Tongue (tissue), 2 donors: ENCODE data around the gene ACIN1. TPM values are rescaled to one million over a fixed set of nuclear protein-coding genes. Genes with fewer than 3 reads are reported as not detected.

ENCODE experiments used
- DNase-seq: peaks from one replicate; pipeline ENCODE4 v3.0.0-alpha.2; 2015
- total RNA-seq: library from RNA; depleted of rRNA; stranded (reverse); fragments of >200 nt; gene quantifications from one replicate; pipeline ENCODE4 v1.2.3, GENCODE V29; 2014

The ACIN1 gene
- total RNA-seq, 1 donor from 2014 or later: 103 TPM

DNA sequence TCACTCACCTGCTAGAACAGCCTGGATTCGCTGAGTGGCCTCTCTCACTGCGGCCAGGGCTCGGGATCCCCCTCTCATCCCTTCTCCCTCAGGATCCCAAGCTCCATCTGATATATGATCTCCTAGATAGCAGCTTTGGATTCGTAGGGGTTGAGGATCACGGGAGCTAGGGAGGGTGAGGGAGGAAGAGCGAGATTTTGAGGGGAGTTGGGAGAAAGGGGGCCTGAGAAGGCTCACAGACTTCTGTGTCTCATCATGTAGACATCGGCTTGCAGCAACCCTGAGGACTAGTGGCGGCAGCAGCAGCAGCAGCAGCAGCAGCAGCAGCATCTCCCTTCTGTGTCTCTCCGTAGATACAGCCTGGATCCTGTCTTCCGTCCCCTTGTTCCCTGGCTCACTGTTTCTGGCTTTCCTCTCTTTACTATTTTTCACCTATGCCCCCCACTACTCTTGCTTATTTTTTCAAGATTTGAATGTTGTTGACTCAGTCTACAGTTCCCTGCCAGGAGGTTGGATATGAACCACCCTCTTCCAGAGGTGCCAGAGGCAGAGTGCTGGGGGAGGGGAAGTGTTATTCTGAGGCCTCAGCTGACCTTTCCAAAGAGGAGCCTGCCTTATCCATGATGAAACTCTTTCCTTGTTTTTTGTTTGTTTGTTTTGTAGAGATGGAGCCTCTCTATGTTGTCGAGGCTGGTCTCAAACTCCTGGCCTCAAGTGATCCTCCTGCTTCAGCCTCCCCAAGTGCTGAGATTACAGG is 9.8 kb upstream of the ACIN1 start, which contains the start of gene CIROP:
CIROP (minus strand) TSS at position 399 of the 757 bp plus-strand sequence; CDS start at position 330, 69 bp downstream.
- no peak for DNase-seq

DNA sequence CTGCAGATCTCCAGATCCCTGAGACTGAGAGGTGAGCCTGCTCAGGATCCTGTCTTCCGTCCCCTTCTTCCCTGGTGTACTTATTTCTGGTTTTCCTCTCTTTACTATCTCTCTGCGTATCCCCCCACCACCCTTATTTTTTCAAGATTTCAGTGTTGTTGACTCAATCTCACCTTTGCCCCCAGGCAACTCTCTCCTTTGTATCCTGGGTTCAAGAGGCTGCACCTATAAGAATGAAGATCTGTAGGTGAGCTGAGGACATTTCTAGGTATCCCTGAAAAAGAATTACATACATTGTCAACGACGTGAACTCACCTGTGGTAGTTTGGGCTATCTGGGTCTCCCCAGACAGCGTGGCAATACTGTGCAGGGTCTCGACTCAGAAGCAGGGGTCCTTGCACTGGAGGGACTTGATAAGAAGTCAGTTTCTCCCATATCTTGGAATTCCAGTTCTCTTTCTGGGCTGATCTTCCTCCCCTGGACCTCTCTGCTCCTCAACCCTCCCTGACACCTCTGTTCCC is 9.2 kb upstream of the ACIN1 start:
- no peak for DNase-seq

DNA sequence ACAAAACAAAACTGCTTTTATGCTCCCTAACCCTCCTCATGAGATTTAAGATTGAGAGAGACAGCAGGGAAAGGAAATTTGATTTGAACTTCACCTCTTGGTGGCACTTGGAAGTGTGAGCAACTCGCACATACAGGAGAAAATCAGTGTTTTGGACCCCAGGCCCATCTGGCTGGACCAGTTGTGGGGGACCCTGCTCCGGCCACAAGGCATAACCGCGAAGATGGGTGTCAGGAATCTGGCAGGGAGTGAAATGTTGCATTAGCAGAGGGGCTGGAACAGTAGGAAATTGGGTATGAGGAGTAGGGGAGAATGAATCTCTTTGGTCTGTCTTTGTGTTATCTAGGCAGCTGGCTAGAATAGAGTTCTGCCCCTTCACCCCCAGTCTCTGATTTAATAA is 8.6 kb upstream of the ACIN1 start:
- no peak for DNase-seq

- no peak for DNase-seq
Measured at GRCh38 chr14:23102801-23103200, 7.9 kb upstream of the ACIN1 start.

DNA sequence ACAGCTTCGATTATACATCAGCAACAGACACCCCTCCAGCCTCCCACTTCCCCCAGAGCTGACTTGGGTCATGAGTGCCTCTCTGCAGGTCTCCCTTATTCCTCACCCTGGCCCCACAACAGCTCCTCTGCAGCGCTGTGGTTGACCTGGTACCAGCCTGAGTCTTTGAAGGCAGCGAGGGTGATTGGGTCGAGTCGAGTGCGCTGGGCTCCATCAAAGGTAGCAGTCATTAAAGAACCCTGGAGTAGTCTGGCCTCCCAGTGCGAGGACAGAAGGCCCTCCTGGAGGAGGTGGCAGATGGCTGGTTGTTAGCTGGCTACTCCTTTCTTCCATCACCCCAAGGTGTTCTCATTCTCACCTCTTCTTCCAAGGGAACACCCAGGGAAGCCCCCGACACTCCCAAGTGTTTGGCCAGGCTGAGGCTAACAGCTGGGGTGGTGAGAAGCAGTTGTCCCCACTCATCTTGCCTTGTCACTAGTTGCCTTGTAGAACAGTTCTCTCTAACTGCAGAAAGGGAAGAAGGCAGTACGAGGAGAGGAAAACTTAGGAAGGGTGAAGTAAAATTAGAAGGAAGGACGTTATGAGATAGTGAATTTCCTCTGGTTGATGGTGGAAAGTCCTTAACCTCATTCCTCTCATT is 7.2 kb upstream of the ACIN1 start:
- DNase-seq: peak; percentile 35

DNA sequence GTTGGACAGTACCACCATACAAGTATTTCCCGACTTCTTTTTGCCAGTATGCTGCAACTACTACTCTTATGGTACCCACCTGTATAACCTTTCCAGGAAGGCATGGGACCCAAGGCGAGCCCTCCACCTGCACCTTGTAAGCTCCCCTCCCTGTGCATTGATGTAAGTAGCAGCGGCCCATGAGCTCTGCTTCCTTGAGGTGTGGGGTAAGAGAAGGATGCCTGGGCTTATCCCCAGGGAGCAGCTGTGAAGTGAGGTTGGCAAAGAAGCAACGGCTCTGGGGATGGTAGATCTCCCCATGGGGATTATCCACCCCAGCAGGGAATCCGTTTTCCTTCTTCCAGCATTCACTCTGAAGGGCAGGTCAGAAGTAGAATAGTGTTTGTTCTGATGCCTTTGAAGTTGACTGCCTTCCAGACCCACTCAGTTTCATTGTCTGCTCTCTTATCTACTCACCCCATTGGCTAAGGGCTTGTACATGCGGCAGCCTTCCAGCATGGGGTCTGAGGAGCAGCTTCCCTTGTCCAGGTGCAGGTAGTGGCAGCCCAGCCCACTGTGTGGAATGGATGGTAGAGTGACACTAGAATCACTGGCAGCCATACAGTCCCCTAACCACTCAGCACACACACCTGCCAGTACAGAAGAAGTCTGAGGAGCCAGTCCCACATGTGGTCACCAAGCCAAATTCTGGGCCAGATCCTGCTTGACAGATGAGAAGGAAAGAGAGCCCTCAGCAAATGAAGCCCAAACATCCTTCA is 6.5 kb upstream of the ACIN1 start:
- no peak for DNase-seq

DNA sequence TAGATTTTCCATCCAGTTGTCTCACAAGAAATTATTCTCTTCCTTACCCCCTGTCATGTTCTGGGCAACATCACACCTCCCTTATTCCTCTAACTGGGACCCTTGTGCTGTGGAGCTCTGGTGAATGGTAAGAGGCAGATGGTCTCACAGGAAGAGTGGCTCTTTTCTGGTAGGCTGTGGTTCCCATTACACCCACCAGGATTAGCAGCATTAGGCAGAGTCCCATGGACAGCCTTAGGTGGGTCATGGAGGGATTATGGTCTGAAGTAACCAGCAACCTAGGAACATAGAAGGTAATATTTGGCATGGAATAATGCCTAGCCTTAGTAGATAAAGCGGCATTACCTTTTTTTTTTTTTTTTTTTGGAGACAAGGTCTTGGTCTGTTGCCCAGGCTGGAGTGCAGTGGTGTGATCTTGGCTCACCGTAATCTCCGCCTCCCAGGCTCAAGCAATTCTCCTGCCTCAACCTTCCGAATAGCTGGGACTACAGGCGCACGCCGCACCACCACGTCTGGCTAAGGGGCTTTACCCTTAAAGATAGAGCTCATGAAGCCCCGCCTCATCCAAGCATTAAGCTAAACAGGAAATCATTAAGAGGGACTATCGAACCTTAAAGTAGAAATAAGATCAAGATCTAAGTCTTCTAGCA is 4.4 kb upstream of the ACIN1 start:
- no peak for DNase-seq

- DNase-seq: no peak
Measured at GRCh38 chr14:23097786-23098185, 2.9 kb upstream of the ACIN1 start.

DNA sequence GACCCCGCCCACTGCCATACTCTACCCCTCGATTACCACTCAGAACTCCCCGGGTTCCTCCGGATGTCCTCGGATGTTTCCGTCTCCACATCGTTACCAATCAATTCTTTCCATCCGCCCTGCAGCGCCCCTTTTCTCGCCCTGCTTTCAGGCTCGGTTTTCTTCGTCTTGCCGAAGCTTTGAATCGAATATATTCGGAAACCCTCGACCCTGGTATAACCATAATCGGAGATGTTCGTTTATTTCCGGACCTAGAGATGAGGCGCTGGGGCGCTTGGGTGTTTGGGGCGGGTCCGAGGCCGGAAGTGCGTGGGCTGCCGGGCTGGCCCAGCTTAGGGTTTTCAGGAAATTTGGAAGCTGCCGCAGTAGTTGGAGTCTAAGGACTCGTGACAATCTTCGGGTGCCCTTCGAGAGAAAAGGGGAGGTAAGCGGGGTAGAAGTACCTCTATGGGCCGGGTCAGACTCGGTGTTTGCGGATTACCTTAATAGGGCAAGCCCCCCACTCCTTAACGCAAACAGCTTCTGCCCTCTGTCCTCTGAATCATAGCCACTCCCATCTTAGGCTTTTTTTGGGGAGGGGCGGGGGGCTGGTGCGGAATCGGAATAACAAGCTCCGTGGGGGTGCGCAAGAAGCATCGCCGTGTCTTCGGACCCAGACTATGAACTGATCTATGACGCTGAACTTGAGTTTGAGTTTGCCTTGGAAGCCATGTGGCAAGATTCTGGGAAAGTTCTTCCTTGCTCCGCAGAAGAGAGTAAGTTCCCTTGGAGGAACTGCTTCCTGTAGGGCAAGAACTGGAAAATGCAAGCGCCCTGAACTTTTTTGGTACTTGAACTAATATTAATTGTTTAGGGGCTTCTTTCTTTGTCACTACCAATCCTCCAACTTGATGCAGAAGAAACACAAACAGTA is 516 bp upstream of the ACIN1 start, which contains the start of gene C14orf119:
C14orf119 (plus strand) TSS at position 310 of the 913 bp plus-strand sequence. CDS start 2,154 bp downstream, outside the sequence.
- peak; percentile 100 for DNase-seq

DNA sequence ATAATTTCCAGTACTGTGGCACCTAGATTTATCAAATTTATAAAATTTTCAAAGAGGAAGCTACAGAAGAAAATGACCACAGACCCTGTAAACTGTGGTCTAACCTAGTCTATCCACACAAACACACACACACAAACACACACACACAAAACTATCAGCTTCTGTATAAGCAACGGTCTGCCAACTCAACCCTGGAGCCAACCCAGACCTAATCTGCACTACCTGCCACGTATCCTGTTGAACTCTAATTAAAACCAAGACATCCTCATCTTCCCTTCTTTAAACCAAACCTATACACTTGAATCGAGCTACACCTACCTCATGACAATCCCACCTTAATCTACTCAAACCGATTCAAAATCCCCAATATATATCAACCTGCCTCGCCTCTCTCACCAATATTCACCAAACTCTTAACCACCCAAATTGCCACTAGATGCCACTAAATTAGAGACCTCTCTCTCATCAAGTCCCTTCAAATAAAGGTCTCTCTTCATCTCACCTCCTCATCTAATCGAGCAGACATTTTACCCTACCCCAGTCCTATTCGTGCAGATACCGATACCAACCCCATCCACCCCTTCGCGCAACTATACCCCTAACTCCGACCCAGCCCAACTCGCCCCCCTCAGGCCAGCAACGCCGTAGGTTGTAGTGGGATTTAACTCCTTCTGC is 808 bp downstream of the ACIN1 start:
- no peak for DNase-seq

DNA sequence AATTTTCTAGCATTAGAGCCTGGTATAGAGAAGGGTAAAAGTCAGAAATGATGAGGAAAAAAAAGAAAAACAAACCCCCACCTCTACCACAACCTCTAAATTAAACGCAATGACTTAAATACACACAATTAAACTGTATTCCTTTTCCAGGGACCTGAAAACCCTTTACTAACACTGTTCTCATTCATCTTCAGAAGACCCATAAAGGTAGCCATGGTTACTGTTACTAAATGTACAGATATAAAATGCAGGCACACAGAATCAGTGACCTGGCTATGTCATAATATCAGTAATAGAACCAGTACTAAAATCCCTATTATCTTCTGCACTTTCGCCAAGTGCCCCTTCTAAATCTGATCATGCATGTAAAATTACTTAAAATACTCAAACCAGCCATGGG is 1.4 kb downstream of the ACIN1 start:
- no peak for DNase-seq

DNA sequence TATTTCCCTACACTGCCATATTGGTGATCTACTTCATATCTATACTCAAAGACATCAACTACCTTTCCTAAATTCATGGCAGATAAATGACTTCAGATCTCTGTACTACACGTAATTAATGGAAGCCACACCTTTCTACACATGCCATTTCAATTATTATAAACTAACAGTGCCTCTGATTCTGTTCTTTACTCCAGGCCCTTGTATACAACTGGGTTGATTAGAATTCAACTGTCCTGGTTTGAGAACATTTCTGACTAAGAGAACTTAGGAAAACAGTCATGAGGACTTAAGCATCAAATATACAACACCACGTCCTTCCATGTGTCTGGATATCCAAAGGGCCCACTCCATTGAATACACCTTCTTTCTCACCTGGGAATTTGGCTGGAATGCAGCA is 1.8 kb downstream of the ACIN1 start:
- DNase-seq: no peak

DNA sequence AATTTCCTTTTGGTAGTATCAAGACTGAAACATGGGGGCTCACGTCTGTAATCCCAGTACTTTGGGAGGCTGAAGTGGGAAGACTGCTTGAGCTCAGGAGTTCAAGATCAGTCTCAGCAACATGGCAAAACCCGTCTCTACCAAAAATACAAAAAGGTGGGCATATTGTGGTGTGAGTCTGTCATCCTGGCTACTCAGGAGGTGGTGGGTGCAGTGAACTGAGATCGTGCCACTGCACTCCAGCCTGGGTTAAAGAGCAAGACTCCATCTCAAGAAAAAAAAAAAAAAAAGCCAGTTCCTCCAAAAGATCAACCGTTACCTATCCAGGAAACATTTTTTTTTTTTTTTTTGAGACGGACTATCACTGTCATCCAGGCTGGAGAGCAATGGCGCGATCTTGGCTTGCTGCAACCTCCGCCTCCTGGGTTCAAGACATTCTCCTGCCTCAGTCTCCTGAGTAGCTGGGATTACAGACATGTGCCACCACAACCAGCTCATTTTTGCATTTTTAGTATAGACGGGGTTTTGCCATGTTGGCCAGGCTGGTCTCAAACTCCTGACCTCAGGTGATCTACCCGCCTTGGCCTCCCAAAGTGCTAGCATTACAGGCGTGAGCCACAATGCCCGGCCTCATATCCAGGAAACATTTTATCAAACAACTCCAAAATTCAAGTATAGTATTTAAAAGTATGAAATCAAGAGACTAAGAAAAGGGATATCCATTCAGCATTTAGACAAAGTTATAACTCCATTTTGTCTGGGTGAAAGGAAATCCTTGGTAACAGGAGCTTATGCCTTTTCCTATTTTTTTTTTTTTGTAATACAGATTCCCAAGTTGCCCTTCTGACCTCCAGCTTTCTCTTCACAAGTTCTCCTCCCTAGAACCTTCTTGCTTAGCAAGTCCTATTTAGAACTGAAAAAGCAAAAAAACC is 3.4 kb downstream of the ACIN1 start:
- DNase-seq: no peak

DNA sequence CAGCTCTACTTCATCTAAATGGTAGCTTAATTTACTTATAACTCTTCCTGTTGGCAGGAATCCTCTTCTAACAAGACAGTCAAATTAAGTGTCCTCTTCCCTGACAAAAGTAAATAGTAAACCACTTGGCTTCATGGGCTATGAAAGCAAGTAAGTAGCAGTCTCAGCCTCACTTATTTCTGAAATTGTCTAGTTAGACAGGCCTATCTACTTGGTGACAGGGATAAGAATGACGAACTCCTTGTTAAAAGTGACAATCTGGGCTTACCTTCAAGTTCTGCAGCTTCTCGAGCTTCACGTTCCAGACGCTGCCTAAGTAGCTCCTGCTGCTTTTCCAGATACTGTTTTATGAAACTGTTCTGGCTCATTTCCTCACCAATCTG is 4.7 kb downstream of the ACIN1 start:
- no peak for DNase-seq

- DNase-seq: no peak
Measured at GRCh38 chr14:23089498-23090253, 5.3 kb downstream of the ACIN1 start.

GRCh38 chr14:23086565-23086964 is 8.4 kb downstream of the ACIN1 start:
- DNase-seq: no peak

DNA sequence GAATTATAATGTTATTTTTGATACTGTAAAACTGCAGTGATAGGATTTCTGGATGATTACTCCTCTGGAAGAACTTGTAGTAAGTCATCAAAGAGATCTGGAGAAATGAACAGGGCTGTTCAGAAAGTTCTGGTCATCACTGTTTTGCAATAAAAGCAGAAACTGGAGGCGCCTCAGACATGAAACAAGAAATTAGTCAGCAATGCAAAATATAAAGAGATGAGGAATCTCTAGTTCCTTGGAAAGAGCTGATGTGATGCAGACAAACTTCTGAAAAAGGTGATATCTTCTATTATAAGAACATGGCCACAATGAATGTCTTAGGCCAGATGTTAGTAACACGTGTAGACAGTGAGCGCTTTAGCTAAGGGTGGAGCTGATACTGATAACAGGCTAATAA is 9.5 kb downstream of the ACIN1 start:
- no peak for DNase-seq

- no peak for DNase-seq
Measured at GRCh38 chr14:23080474-23080873, 14.5 kb downstream of the ACIN1 start.

DNA sequence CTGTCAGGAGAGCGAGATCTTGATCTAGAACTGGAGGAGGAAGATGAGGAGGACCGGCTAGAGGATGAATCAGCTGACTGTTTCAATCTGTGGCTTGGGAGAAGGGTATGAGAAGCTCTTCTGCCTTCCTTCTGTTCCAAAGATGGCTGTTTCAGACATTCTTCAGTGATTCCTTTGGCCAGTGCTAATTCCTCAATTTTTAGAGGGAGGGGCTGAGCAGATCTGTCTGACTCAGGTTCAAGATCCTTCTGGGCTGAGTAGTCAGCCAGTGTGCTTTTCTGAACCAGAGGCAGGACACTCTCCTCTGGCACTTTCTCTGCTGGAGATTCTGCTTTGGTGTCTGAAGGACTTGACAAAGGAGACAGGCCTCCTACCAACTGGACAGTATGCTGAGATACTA is 15.2 kb downstream of the ACIN1 start:
- DNase-seq: no peak
